CD4-positive, CD25-positive, alpha-beta regulatory T cell (primary cell): ENCODE measurements around the gene SARNP. TPM values are rescaled to one million over a fixed set of nuclear protein-coding genes. Genes with fewer than 3 reads are reported as not detected.

Experiments used
- ATAC-seq, 2 donors: fragments of 150-1000 bp; cut with Tn5 transposase; one replicate each; pipeline ENCODE4 v1.10.0; 2021; ENCODE audit warnings: low read depth in 2 of 2, moderate number of reproducible peaks in 2 of 2, moderate library complexity in 1 of 2
- DNase-seq, 3 donors: peaks; one replicate each; pipeline versions ENCODE4 v3.0.0 to v3.0.0-alpha.2; 2012 to 2022; ENCODE audit warnings: mixed read lengths in 1 of 3
- H3K27ac ChIP-seq: one replicate; pipeline ENCODE4 v1.7.0; 2013; ENCODE audit warnings: mild to moderate bottlenecking, low read length; ENCODE audit not compliant: insufficient read depth, poor library complexity, severe bottlenecking
- H3K27me3 ChIP-seq: one replicate; pipeline ENCODE4 v1.7.0; 2013; ENCODE audit warnings: low read length; ENCODE audit not compliant: control insufficient read depth, insufficient read depth
- H3K36me3 ChIP-seq: one replicate; pipeline ENCODE4 v1.7.0; 2013; ENCODE audit warnings: mild to moderate bottlenecking, low read length, moderate library complexity; ENCODE audit not compliant: control insufficient read depth, insufficient read depth
- H3K4me1 ChIP-seq: 2 replicates; pipeline ENCODE4 v1.7.0; 2013; ENCODE audit warnings: mild to moderate bottlenecking, low read length; ENCODE audit not compliant: insufficient read depth, control insufficient read depth, poor library complexity, severe bottlenecking
- H3K4me3 ChIP-seq: one replicate; pipeline ENCODE4 v1.7.0; 2013; ENCODE audit warnings: low read depth, mild to moderate bottlenecking, low read length, moderate library complexity
- H3K9me3 ChIP-seq, 2 experiments: 1 replicate in 1 of 2; 2 replicates in 1 of 2; pipeline ENCODE4 v1.7.0; 2013; ENCODE audit warnings: low read length in 2 of 2, mild to moderate bottlenecking in 1 of 2, moderate library complexity in 1 of 2; ENCODE audit not compliant: control insufficient read depth in 2 of 2
- H3K27ac Mint-ChIP-seq, 3 donors: one replicate each; pipeline ENCODE4 v1.8.0; 2020 to 2022; ENCODE audit warnings: mild to moderate bottlenecking in 3 of 3, mixed read lengths in 3 of 3, moderate library complexity in 2 of 3
- H3K27me3 Mint-ChIP-seq: one replicate; pipeline ENCODE4 v1.8.0; 2022; ENCODE audit warnings: mild to moderate bottlenecking, mixed read lengths
- H3K36me3 Mint-ChIP-seq: one replicate; pipeline ENCODE4 v1.8.0; 2020; ENCODE audit warnings: mixed read lengths
- H3K4me1 Mint-ChIP-seq, 4 donors: one replicate each; pipeline ENCODE4 v1.8.0; 2020 to 2022; ENCODE audit warnings: mixed read lengths in 4 of 4, mild to moderate bottlenecking in 1 of 4
- H3K4me3 Mint-ChIP-seq, 4 donors: one replicate each; pipeline ENCODE4 v1.8.0; 2020 to 2022; ENCODE audit warnings: mild to moderate bottlenecking in 4 of 4, mixed read lengths in 4 of 4, moderate library complexity in 3 of 4
- H3K9me3 Mint-ChIP-seq, 7 donors: one replicate each; pipeline ENCODE4 v1.8.0; 2020 to 2022; ENCODE audit warnings: mixed read lengths in 7 of 7, mild to moderate bottlenecking in 3 of 7, moderate library complexity in 2 of 7
- polyA plus RNA-seq, 4 donors: library from polyadenylated mRNA; unstranded; fragments of 300-500 nt; fragmentation: Illumina TruSeq; gene quantifications; one replicate each; pipeline ENCODE4 v1.2.3, GENCODE V29; 2021
- total RNA-seq: library from RNA; stranded (reverse); gene quantifications from one replicate; pipeline ENCODE4 v1.2.3, GENCODE V29; 2022

SARNP gene
- total and polyA plus RNA-seq, 5 donors from 2014 or later, result 49.3 to 159 (median 123) TPM

GRCh38 chr12:55852740-55853139, 35.2 kb upstream of the SARNP start:
- ATAC-seq (no peak), DNase-seq (no peak)
- Mint-ChIP-seq H3K4me3 (no peak overlapping the region), H3K4me1 (no peaks in the 10 kb centered on the region), H3K27ac (no peak overlapping the region), H3K36me3 (no peaks in the 10 kb centered on the region), H3K9me3 (no peaks in the 10 kb centered on the region), H3K27me3 (peaks cover 40% of the 10 kb centered on the region)
- Histone ChIP-seq H3K36me3 (no peaks in the 10 kb centered on the region), H3K4me3 (no peak overlapping the region), H3K27ac (no peak overlapping the region), H3K9me3 (no peaks in the 10 kb centered on the region), H3K4me1 (no peaks in the 10 kb centered on the region), H3K27me3 (peaks cover 10% of the 10 kb centered on the region)

- no peaks in the 10 kb centered on the region for H3K4me1 Mint-ChIP-seq
- H3K27me3 ChIP-seq, result peaks cover 12% of the 10 kb centered on the region
- no peak for DNase-seq
These were observed 33.4 kb upstream of the SARNP start for GRCh38 chr12:55850893-55851292.

GRCh38 chr12:55850401-55850800, 32.9 kb upstream of the SARNP start:
- H3K27me3 Mint-ChIP-seq, result peaks cover 59% of the 10 kb centered on the region
- no peaks in the 10 kb centered on the region for H3K9me3 Mint-ChIP-seq
- no peak overlapping the region for H3K4me3 Mint-ChIP-seq

More at GRCh38 chr12:55850893-55851292, 33.4 kb upstream of the SARNP start:
- H3K27me3 Mint-ChIP-seq, result peaks cover 56% of the 10 kb centered on the region
- Histone ChIP-seq H3K27ac (no peak overlapping the region), H3K4me3 (no peak overlapping the region), H3K4me1 (no peaks in the 10 kb centered on the region), H3K9me3 (no peaks in the 10 kb centered on the region), H3K36me3 (no peaks in the 10 kb centered on the region)
- no peaks in the 10 kb centered on the region for H3K9me3 Mint-ChIP-seq
- no peak for ATAC-seq
- H3K27ac Mint-ChIP-seq, result no peak overlapping the region
- no peak overlapping the region for H3K4me3 Mint-ChIP-seq
- no peaks in the 10 kb centered on the region for H3K36me3 Mint-ChIP-seq

DNA sequence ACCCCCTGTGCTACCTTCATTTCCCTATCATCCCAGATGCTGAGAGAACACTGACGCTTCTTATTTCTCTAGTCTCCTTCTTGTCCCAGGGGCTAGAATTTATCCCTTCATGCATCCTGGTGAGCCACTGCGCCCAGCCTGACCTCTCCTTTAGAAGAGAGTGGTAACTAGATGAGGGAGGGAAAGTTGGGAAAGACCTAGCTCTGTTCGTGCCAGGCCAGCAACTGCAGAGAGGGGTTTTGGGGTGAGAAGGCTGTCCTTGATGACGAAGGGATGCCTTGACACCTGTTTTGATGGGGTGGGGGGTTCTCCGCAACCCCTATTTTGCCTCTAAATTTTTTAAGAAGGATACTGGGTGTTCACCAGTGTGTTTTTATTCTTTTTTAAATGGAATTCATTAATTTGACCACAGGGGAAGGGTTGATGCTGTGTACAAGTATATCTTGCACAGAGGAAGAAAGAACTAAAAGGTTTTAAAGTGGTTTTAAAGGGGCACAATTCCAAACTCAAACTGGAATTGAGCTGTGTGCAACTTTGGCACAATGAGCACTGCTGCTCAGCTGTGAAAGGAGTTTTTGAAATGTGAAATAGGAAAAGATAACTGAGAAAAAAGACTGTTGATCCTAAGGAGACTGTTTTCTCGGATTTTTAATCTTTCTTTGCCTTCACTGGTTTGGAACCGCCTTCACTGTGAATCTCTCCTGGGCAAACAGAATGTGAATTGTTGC, 32.3 kb upstream of the SARNP start:
- Mint-ChIP-seq H3K4me1 (no peaks in the 10 kb centered on the region), H3K4me3 (no peak overlapping the region), H3K9me3 (no peaks in the 10 kb centered on the region), H3K36me3 (no peaks in the 10 kb centered on the region), H3K27ac (no peak overlapping the region), H3K27me3 (peaks cover 59% of the 10 kb centered on the region)
- DNase-seq, result no peak
- Histone ChIP-seq H3K27me3 (peaks cover 12% of the 10 kb centered on the region), H3K27ac (no peak overlapping the region), H3K36me3 (no peaks in the 10 kb centered on the region), H3K9me3 (no peaks in the 10 kb centered on the region), H3K4me1 (no peaks in the 10 kb centered on the region), H3K4me3 (no peak overlapping the region)
- ATAC-seq, result no peak

More at GRCh38 chr12:55850401-55850800, 32.9 kb upstream of the SARNP start:
- H3K4me1 ChIP-seq, result no peaks in the 10 kb centered on the region
- H3K36me3 Mint-ChIP-seq, result no peaks in the 10 kb centered on the region
- DNase-seq (no peak), ATAC-seq (no peak)
- H3K27ac ChIP-seq, result no peak overlapping the region
- no peaks in the 10 kb centered on the region for H3K4me1 Mint-ChIP-seq
- H3K27me3 ChIP-seq, result peaks cover 12% of the 10 kb centered on the region
- H3K9me3 ChIP-seq, result no peaks in the 10 kb centered on the region
- H3K27ac Mint-ChIP-seq, result no peak overlapping the region
- no peaks in the 10 kb centered on the region for H3K36me3 ChIP-seq
- no peak overlapping the region for H3K4me3 ChIP-seq

GRCh38 chr12:55847603-55848291, 30.2 kb upstream of the SARNP start:
- ATAC-seq, result peak; percentile 25 to 48
- no peaks in the 10 kb centered on the region for H3K9me3 ChIP-seq
- no peak overlapping the region for H3K4me3 ChIP-seq
- no peaks in the 10 kb centered on the region for H3K36me3 Mint-ChIP-seq
- peaks cover 68% of the 10 kb centered on the region for H3K27me3 Mint-ChIP-seq
- no peaks in the 10 kb centered on the region for H3K9me3 Mint-ChIP-seq
- no peaks in the 10 kb centered on the region for H3K4me1 Mint-ChIP-seq
- H3K36me3 ChIP-seq, result no peaks in the 10 kb centered on the region
- H3K27me3 ChIP-seq, result peaks cover 12% of the 10 kb centered on the region
- no peak overlapping the region for H3K27ac ChIP-seq
- H3K4me3 Mint-ChIP-seq, result no peak overlapping the region
- H3K27ac Mint-ChIP-seq, result peak overlapping the region in 2 of 3 donors; percentile 41 to 69
- no peaks in the 10 kb centered on the region for H3K4me1 ChIP-seq
- no peak for DNase-seq

DNA sequence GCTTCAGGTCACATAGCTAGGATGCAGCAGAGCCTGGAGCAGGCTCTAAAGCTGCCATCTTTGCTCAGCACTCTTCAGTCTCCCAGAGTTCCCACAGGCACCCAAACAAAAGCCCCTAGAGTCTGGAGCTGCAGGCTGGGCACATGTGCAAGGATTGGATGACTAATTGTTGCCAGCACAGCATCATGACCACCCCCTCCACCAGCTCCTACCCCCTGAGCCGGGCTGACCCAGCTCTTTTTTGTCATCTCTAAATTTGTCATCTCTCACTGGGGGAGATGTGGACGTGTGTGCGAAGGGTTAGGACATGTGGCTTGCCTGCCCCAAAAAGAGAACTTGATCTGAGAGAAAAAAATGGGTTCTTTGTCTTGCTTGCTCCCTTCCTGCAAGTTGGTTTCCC, 29.5 kb upstream of the SARNP start:
- no peak for ATAC-seq

GRCh38 chr12:55845785-55846496, 28.4 kb upstream of the SARNP start:
- Mint-ChIP-seq H3K27me3 (peaks cover 59% of the 10 kb centered on the region), H3K36me3 (no peaks in the 10 kb centered on the region), H3K4me1 (peaks cover 0 to 4% (median 2%) of the 10 kb centered on the region in 4 donors), H3K27ac (peak overlapping the region in 1 of 3 donors; percentile 65), H3K9me3 (no peaks in the 10 kb centered on the region), H3K4me3 (no peak overlapping the region)
- ATAC-seq, result no peak
- Histone ChIP-seq H3K36me3 (no peaks in the 10 kb centered on the region), H3K27me3 (peaks cover 10% of the 10 kb centered on the region), H3K4me3 (no peak overlapping the region), H3K9me3 (no peaks in the 10 kb centered on the region), H3K4me1 (no peaks in the 10 kb centered on the region), H3K27ac (no peak overlapping the region)
- no peak for DNase-seq

More for the DNA sequence above, 29.5 kb upstream of the SARNP start:
- Mint-ChIP-seq H3K27me3 (peaks cover 67% of the 10 kb centered on the region), H3K36me3 (no peaks in the 10 kb centered on the region), H3K4me3 (no peak overlapping the region), H3K4me1 (no peaks in the 10 kb centered on the region), H3K27ac (peak overlapping the region in 1 of 3 donors; percentile 69), H3K9me3 (no peaks in the 10 kb centered on the region)
- Histone ChIP-seq H3K36me3 (no peaks in the 10 kb centered on the region), H3K4me1 (no peaks in the 10 kb centered on the region), H3K9me3 (no peaks in the 10 kb centered on the region), H3K4me3 (no peak overlapping the region), H3K27me3 (peaks cover 12% of the 10 kb centered on the region), H3K27ac (no peak overlapping the region)
- DNase-seq, result no peak
